Large intestine (tissue), 3 donors: ENCODE results near the gene IFT22. TPM values are rescaled to one million over a fixed set of nuclear protein-coding genes. Genes with fewer than 3 reads are reported as not detected.
"Not testable (repeated sequence)": the region's sequence is repeated elsewhere in the genome, so short reads cannot be mapped to it uniquely, and the experiment has no call there.

Source experiments
- DNase-seq, 2 donors: peaks; one replicate each; pipeline versions ENCODE4 v3.0.0 to v3.0.0-alpha.2; 2013
- H3K27ac ChIP-seq: one replicate; pipeline ENCODE4 v1.5.1; 2013; ENCODE audit warnings: low read length
- H3K27me3 ChIP-seq: 2 replicates; pipeline ENCODE4 v1.6.1; 2013; ENCODE audit warnings: low read length; ENCODE audit not compliant: control insufficient read depth, insufficient read depth
- H3K36me3 ChIP-seq: 2 replicates; pipeline ENCODE4 v1.6.1; 2013; ENCODE audit warnings: low read length; ENCODE audit not compliant: control insufficient read depth, insufficient read depth
- H3K4me1 ChIP-seq: one replicate; pipeline ENCODE4 v1.6.1; 2013; ENCODE audit warnings: low read length; ENCODE audit not compliant: control insufficient read depth, insufficient read depth
- H3K4me3 ChIP-seq: one replicate; pipeline ENCODE4 v1.5.1; 2013; ENCODE audit warnings: low read length
- H3K9me3 ChIP-seq: one replicate; pipeline ENCODE4 v1.6.1; 2013; ENCODE audit warnings: mild to moderate bottlenecking, low read depth, low read length, moderate library complexity; ENCODE audit not compliant: control insufficient read depth
- WGBS: methylation state at CpG from one replicate; pipeline ENCODE4 v1.1.5; 2013; ENCODE audit warnings: low lambda C conversion rate; ENCODE audit not compliant: insufficient coverage; 5-methylcytosine and 5-hydroxymethylcytosine counted together
- polyA plus RNA-seq: library from polyadenylated mRNA; unstranded; fragments of 120-200 nt; gene quantifications from one replicate; pipeline ENCODE4 v1.2.1, GENCODE V29; 2013

Gene IFT22
- polyA plus RNA-seq, 1 donor = 21.6 TPM

GRCh38 chr7:101278461-101279292 is 42.9 kb downstream of the IFT22 start:
- Histone ChIP-seq H3K4me1 (peaks cover 2% of the 10 kb centered on the region), H3K27ac (no peak overlapping the region), H3K4me3 (no peak overlapping the region), H3K9me3 (no peaks in the 10 kb centered on the region), H3K27me3 (no peaks in the 10 kb centered on the region), H3K36me3 (no peaks in the 10 kb centered on the region)
- WGBS = no CpG with 5 or more reads among the region's 24 CpGs
- no peak for DNase-seq

GRCh38 chr7:101277155-101277554 is 44.5 kb downstream of the IFT22 start:
- H3K4me3 ChIP-seq = no peak overlapping the region
- no peak overlapping the region for H3K27ac ChIP-seq
- H3K27me3 ChIP-seq = no peaks in the 10 kb centered on the region
- no peaks in the 10 kb centered on the region for H3K36me3 ChIP-seq
- no peaks in the 10 kb centered on the region for H3K9me3 ChIP-seq
- WGBS = 0% methylated on average over 1 of the region's 9 CpGs
- H3K4me1 ChIP-seq = no peaks in the 10 kb centered on the region
- no peak for DNase-seq

GRCh38 chr7:101273206-101273605 is 48.4 kb downstream of the IFT22 start:
- no peak overlapping the region for H3K27ac ChIP-seq
- DNase-seq = no peak
- no peaks in the 10 kb centered on the region for H3K9me3 ChIP-seq
- H3K4me3 ChIP-seq = no peak overlapping the region
- no peaks in the 10 kb centered on the region for H3K36me3 ChIP-seq
- H3K4me1 ChIP-seq = no peaks in the 10 kb centered on the region
- WGBS = no CpG with 5 or more reads among the region's 4 CpGs
- no peaks in the 10 kb centered on the region for H3K27me3 ChIP-seq

- H3K27ac ChIP-seq = no peak overlapping the region
- no peaks in the 10 kb centered on the region for H3K4me1 ChIP-seq
- H3K4me3 ChIP-seq = no peak overlapping the region
- no peaks in the 10 kb centered on the region for H3K9me3 ChIP-seq
- peaks cover 2% of the 10 kb centered on the region for H3K27me3 ChIP-seq
- DNase-seq = no peak
- H3K36me3 ChIP-seq = no peaks in the 10 kb centered on the region
- WGBS = no CpG with 5 or more reads among the region's 5 CpGs
Measured at GRCh38 chr7:101271021-101271420, 50.6 kb downstream of the IFT22 start.

- 80% methylated on average over 6 of the region's 21 CpGs for WGBS
- no peak for DNase-seq
- no peaks in the 10 kb centered on the region for H3K36me3 ChIP-seq
- no peak overlapping the region for H3K4me3 ChIP-seq
- H3K4me1 ChIP-seq = no peaks in the 10 kb centered on the region
- no peaks in the 10 kb centered on the region for H3K9me3 ChIP-seq
- peaks cover 2% of the 10 kb centered on the region for H3K27me3 ChIP-seq
- H3K27ac ChIP-seq = no peak overlapping the region
Measured at GRCh38 chr7:101269664-101270063, 51.9 kb downstream of the IFT22 start.

- Histone ChIP-seq H3K4me3 (no peak overlapping the region), H3K27ac (no peak overlapping the region), H3K36me3 (no peaks in the 10 kb centered on the region), H3K4me1 (no peaks in the 10 kb centered on the region), H3K27me3 (peaks cover 2% of the 10 kb centered on the region), H3K9me3 (no peaks in the 10 kb centered on the region)
- 70% methylated on average over 2 of the region's 17 CpGs for WGBS
- DNase-seq = no peak
Measured at GRCh38 chr7:101265622-101266516, 55.7 kb downstream of the IFT22 start.

- not testable (repeated sequence) for DNase-seq, H3K4me1 ChIP-seq, H3K4me3 ChIP-seq, H3K9me3 ChIP-seq, H3K36me3 ChIP-seq, H3K27ac ChIP-seq, H3K27me3 ChIP-seq
- WGBS = 79% methylated on average over 3 of the region's 6 CpGs
Measured at GRCh38 chr7:101264102-101264706, 57.4 kb downstream of the IFT22 start.

Other genes starting within 250 kb of the IFT22 start
- gene TRIM56, start 236.3 kb downstream of the IFT22 start, polyA plus RNA-seq = 25.6 TPM
- gene SERPINE1, start 194.7 kb downstream of the IFT22 start, polyA plus RNA-seq = 1.7 TPM
- 56.4 TPM for gene AP1S1, start 167.3 kb downstream of the IFT22 start, polyA plus RNA-seq
- 0.51 TPM for gene VGF, start 156.2 kb downstream of the IFT22 start, polyA plus RNA-seq
- 0.21 TPM for gene NAT16, start 141.5 kb downstream of the IFT22 start, polyA plus RNA-seq
- 72.1 TPM for gene MOGAT3, start 120.8 kb downstream of the IFT22 start, polyA plus RNA-seq
- 52.4 TPM for gene PLOD3, start 104.2 kb downstream of the IFT22 start, polyA plus RNA-seq
- gene ZNHIT1, start 103.6 kb downstream of the IFT22 start, polyA plus RNA-seq = 60.9 TPM
- 115 TPM for gene CLDN15, start 84.0 kb downstream of the IFT22 start, polyA plus RNA-seq
- gene FIS1, start 76.7 kb downstream of the IFT22 start, polyA plus RNA-seq = 142 TPM
- gene COL26A1, start 41.1 kb upstream of the IFT22 start, polyA plus RNA-seq = 1.0 TPM